Renal cortical epithelial cell (primary cell): ENCODE data around the gene NEU3. TPM values are rescaled to one million over a fixed set of nuclear protein-coding genes. Genes with fewer than 3 reads are reported as not detected.
"Not testable (repeated sequence)": the region's sequence is repeated elsewhere in the genome, so short reads cannot be mapped to it uniquely, and the experiment has no call there.

ENCODE experiments used
- DNase-seq: peaks from one replicate; pipeline ENCODE4 v3.0.0-alpha.2; 2011; ENCODE audit warnings: low read depth
- total RNA-seq: library from RNA; depleted of rRNA; stranded (reverse); fragments of >200 nt; gene quantifications from 2 replicates; pipeline ENCODE4 v1.2.3, GENCODE V29; 2014

The NEU3 gene
- total RNA-seq, result 9.9 and 18.4 TPM in 2 replicates

- peak; percentile 52 for DNase-seq
These were observed at the start of gene NEU3 for GRCh38 chr11:74988541-74989259. TSS of gene NEU3 (plus strand) at chr11:74988933. CDS start at chr11:74989061, 128 bp downstream.

GRCh38 chr11:74941492-74941891, 47.2 kb upstream of the NEU3 start:
- DNase-seq, result no peak

GRCh38 chr11:74942073-74942759, 46.5 kb upstream of the NEU3 start:
- DNase-seq, result no peak

GRCh38 chr11:74948546-74948897, 40.2 kb upstream of the NEU3 start:
- peak; percentile 23 for DNase-seq

GRCh38 chr11:74948898-74949752, 39.6 kb upstream of the NEU3 start, which contains the start of the genes SPCS2 and XRRA1:
TSS of gene SPCS2 (plus strand) at chr11:74949266. CDS start at chr11:74949286, 20 bp downstream.
TSS of gene XRRA1 (minus strand) at chr11:74949091. CDS start at chr11:74940878, 8,213 bp downstream.
- DNase-seq, result peak; percentile 96

GRCh38 chr11:74949753-74950137, 39.0 kb upstream of the NEU3 start:
- no peak for DNase-seq

GRCh38 chr11:74950374-74950969, 38.3 kb upstream of the NEU3 start:
- DNase-seq, result peak; percentile 61

GRCh38 chr11:74951226-74951625, 37.5 kb upstream of the NEU3 start:
- DNase-seq, result no peak

GRCh38 chr11:74952752-74953151, 36.0 kb upstream of the NEU3 start:
- no peak for DNase-seq

GRCh38 chr11:74953451-74953850, 35.3 kb upstream of the NEU3 start:
- no peak for DNase-seq

- DNase-seq, result no peak
These were observed 34.5 kb upstream of the NEU3 start for GRCh38 chr11:74954199-74954598.

- DNase-seq, result no peak
These were observed 32.2 kb upstream of the NEU3 start for GRCh38 chr11:74956397-74957015.

- DNase-seq, result no peak
These were observed 30.6 kb upstream of the NEU3 start for GRCh38 chr11:74957937-74958629.

- not testable (repeated sequence) for DNase-seq
These were observed 28.6 kb upstream of the NEU3 start for GRCh38 chr11:74960128-74960527.

- DNase-seq, result peak; percentile 24
These were observed 22.1 kb upstream of the NEU3 start for GRCh38 chr11:74966651-74967050.

- DNase-seq, result no peak
These were observed 17.8 kb upstream of the NEU3 start for GRCh38 chr11:74970852-74971395.

GRCh38 chr11:74971424-74971823, 17.3 kb upstream of the NEU3 start:
- no peak for DNase-seq

- DNase-seq, result no peak
These were observed 10.7 kb upstream of the NEU3 start for GRCh38 chr11:74978041-74978440.

GRCh38 chr11:74980634-74981033, 8.1 kb upstream of the NEU3 start:
- no peak for DNase-seq

GRCh38 chr11:74981888-74982287, 6.8 kb upstream of the NEU3 start:
- no peak for DNase-seq

- no peak for DNase-seq
These were observed 4.7 kb upstream of the NEU3 start for GRCh38 chr11:74984070-74984469.
